Peyer's patch (tissue), 4 donors: ENCODE results near the gene SYNE2. TPM values are rescaled to one million over a fixed set of nuclear protein-coding genes. Genes with fewer than 3 reads are reported as not detected.

ENCODE experiments used
- DNase-seq, 3 donors: peaks; one replicate each; pipeline ENCODE4 v3.0.0-alpha.2; 2017 to 2019
- H3K27ac ChIP-seq, 4 donors: fragments of 200-600 bp; sonication (generic); one replicate each; pipeline ENCODE4 v1.5.1; 2016 to 2019
- H3K27me3 ChIP-seq, 2 donors: fragments of 200-600 bp; sonication (generic); one replicate each; pipeline ENCODE4 v1.5.1; 2019
- H3K36me3 ChIP-seq, 3 donors: fragments of 200-600 bp; sonication (generic); one replicate each; pipeline ENCODE4 v1.5.1; 2016 to 2019
- H3K4me1 ChIP-seq, 4 donors: fragments of 200-600 bp; sonication (generic); one replicate each; pipeline ENCODE4 v1.5.1; 2016 to 2019
- H3K4me3 ChIP-seq, 4 donors: fragments of 200-600 bp; sonication (generic); 1 replicate in 3 of 4; 2 replicates in 1 of 4; pipeline ENCODE4 v1.5.1; 2016 to 2019; ENCODE audit warnings: mild to moderate bottlenecking in 1 of 4
- H3K9me3 ChIP-seq, 4 donors: fragments of 200-600 bp; sonication (generic); one replicate each; pipeline ENCODE4 v1.5.1; 2016 to 2019; ENCODE audit warnings: mild to moderate bottlenecking in 1 of 4
- POLR2A ChIP-seq, 2 donors: fragments of 450-650 bp; IDR thresholded peaks; one replicate each; pipeline ENCODE4 v1.5.1; 2017; ENCODE audit warnings: antibody characterized with exemption in 2 of 2, mild to moderate bottlenecking in 2 of 2, moderate library complexity in 2 of 2
- total RNA-seq, 4 donors: library from RNA; depleted of rRNA; stranded (reverse); fragments of >200 nt; gene quantifications; one replicate each; pipeline ENCODE4 v1.1.0, GENCODE V29; 2016
- TF ChIP-seq, protein P1 (sequence below), 6 experiments: fragments of 450-650 bp in 4 of 6; fragments of 200-600 bp in 2 of 6; sonication (generic) in 1 of 6; IDR thresholded peaks; one replicate each; pipeline ENCODE4 v1.5.1; 2017 to 2019; ENCODE audit warnings: antibody characterized with exemption in 6 of 6, mild to moderate bottlenecking in 3 of 6, moderate library complexity in 1 of 6

Gene SYNE2
- total RNA-seq, 4 donors from 2014 or later, result 106 to 243 (median 153) TPM

GRCh38 chr14:63895510-63895909, 42.7 kb downstream of the SYNE2 start:
- DNase-seq, result no peak
- H3K27me3 ChIP-seq, result no peaks in the 10 kb centered on the region
- H3K9me3 ChIP-seq, result no peaks in the 10 kb centered on the region
- TF ChIP-seq POLR2A (IDR thresholded peaks at IDR 0.05), result no peak
- TF ChIP-seq, protein P1, sequence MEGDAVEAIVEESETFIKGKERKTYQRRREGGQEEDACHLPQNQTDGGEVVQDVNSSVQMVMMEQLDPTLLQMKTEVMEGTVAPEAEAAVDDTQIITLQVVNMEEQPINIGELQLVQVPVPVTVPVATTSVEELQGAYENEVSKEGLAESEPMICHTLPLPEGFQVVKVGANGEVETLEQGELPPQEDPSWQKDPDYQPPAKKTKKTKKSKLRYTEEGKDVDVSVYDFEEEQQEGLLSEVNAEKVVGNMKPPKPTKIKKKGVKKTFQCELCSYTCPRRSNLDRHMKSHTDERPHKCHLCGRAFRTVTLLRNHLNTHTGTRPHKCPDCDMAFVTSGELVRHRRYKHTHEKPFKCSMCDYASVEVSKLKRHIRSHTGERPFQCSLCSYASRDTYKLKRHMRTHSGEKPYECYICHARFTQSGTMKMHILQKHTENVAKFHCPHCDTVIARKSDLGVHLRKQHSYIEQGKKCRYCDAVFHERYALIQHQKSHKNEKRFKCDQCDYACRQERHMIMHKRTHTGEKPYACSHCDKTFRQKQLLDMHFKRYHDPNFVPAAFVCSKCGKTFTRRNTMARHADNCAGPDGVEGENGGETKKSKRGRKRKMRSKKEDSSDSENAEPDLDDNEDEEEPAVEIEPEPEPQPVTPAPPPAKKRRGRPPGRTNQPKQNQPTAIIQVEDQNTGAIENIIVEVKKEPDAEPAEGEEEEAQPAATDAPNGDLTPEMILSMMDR (IDR thresholded peaks at IDR 0.05), result no peak
- H3K27ac ChIP-seq, result peak overlapping the region in 1 of 4 donors; percentile 60
- no peak overlapping the region for H3K4me3 ChIP-seq
- no peaks in the 10 kb centered on the region for H3K36me3 ChIP-seq
- peaks cover 0 to 42% (median 0%) of the 10 kb centered on the region in 4 donors for H3K4me1 ChIP-seq

- no peaks in the 10 kb centered on the region for H3K9me3 ChIP-seq
- no peak for TF ChIP-seq POLR2A (IDR thresholded peaks at IDR 0.05)
- TF ChIP-seq, protein P1 (IDR thresholded peaks at IDR 0.05), result no peak
- peak overlapping the region in 2 of 4 donors; percentile 47 to 60 for H3K27ac ChIP-seq
- H3K36me3 ChIP-seq, result no peaks in the 10 kb centered on the region
- H3K4me1 ChIP-seq, result peaks cover 0 to 34% (median 0%) of the 10 kb centered on the region in 4 donors
- H3K4me3 ChIP-seq, result no peak overlapping the region
- H3K27me3 ChIP-seq, result no peaks in the 10 kb centered on the region
- no peak for DNase-seq
These were observed 43.5 kb downstream of the SYNE2 start for GRCh38 chr14:63896278-63896720.

- H3K9me3 ChIP-seq, result no peaks in the 10 kb centered on the region
- no peaks in the 10 kb centered on the region for H3K27me3 ChIP-seq
- TF ChIP-seq, protein P1 (IDR thresholded peaks at IDR 0.05), result no peak
- TF ChIP-seq POLR2A (IDR thresholded peaks at IDR 0.05), result no peak
- H3K27ac ChIP-seq, result peak overlapping the region in 1 of 4 donors; percentile 42
- no peak overlapping the region for H3K4me3 ChIP-seq
- H3K4me1 ChIP-seq, result peaks cover 0 to 32% (median 0%) of the 10 kb centered on the region in 4 donors
- no peaks in the 10 kb centered on the region for H3K36me3 ChIP-seq
- no peak for DNase-seq
These were observed 44.9 kb downstream of the SYNE2 start for GRCh38 chr14:63897721-63898163.

- Histone ChIP-seq H3K4me3 (no peak overlapping the region), H3K27me3 (no peaks in the 10 kb centered on the region), H3K36me3 (no peaks in the 10 kb centered on the region), H3K9me3 (no peaks in the 10 kb centered on the region), H3K4me1 (peaks cover 0 to 20% (median 0%) of the 10 kb centered on the region in 4 donors), H3K27ac (no peak overlapping the region)
- no peak for TF ChIP-seq POLR2A (IDR thresholded peaks at IDR 0.05)
- TF ChIP-seq, protein P1 (IDR thresholded peaks at IDR 0.05), result no peak
- DNase-seq, result no peak
These were observed 47.1 kb downstream of the SYNE2 start for GRCh38 chr14:63899953-63900352.

DNA sequence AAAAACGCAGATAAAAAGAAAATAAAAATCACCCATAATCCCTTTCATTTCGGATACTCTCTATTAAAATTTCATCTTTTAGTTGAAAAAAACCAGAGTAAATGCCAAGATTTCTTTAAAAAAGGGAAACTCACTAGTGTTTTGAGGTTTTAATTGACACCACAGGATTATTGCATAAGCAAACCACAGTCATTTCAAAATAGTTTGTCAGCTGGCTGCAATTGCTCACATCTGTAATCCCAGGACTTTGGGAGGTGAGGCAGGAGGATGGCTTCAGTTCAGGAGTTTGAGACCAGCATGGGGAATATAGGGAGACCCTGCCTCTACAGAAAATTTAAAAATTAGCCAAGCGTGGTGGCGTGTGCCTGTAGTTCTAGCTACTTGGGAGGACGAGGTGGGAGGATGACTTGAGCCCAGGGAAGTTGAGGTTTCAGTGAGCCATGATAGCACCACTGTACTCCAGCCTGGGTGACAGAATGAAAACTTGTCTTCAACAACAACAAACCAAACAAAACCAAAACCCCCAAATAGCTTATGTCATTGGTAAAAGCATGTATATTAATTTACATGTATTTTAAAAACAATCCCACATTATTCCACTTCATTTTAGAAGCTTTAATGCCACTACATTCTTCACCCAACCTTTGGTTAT, 48.8 kb downstream of the SYNE2 start:
- no peak for DNase-seq
- peaks cover 0 to 6% (median 0%) of the 10 kb centered on the region in 4 donors for H3K4me1 ChIP-seq
- no peaks in the 10 kb centered on the region for H3K9me3 ChIP-seq
- H3K27ac ChIP-seq, result no peak overlapping the region
- no peaks in the 10 kb centered on the region for H3K27me3 ChIP-seq
- H3K36me3 ChIP-seq, result no peaks in the 10 kb centered on the region
- TF ChIP-seq, protein P1 (IDR thresholded peaks at IDR 0.05), result no peak
- no peak for TF ChIP-seq POLR2A (IDR thresholded peaks at IDR 0.05)
- H3K4me3 ChIP-seq, result no peak overlapping the region
